MG63 (cell line): ENCODE data around the gene TNRC6C. TPM values are rescaled to one million over a fixed set of nuclear protein-coding genes. Genes with fewer than 3 reads are reported as not detected.
"Not testable (repeated sequence)": the region's sequence is repeated elsewhere in the genome, so short reads cannot be mapped to it uniquely, and the experiment has no call there.

ENCODE experiments used
- DNase-seq: peaks from one replicate; pipeline ENCODE4 v3.0.0-alpha.2; 2020
- H3K27me3 ChIP-seq: fragments of 250-450 bp; sonication (Bioruptor Pico); 2 replicates; pipeline ENCODE4 v1.5.1; 2020; ENCODE audit warnings: mild to moderate bottlenecking, moderate library complexity
- H3K36me3 ChIP-seq: fragments of 250-450 bp; sonication (Bioruptor Pico); 2 replicates; pipeline ENCODE4 v1.5.1; 2020; ENCODE audit warnings: mild to moderate bottlenecking, moderate library complexity
- H3K4me3 ChIP-seq: fragments of 250-450 bp; sonication (Bioruptor Pico); 2 replicates; pipeline ENCODE4 v1.5.1; 2020; ENCODE audit warnings: mild to moderate bottlenecking, moderate library complexity
- H3K9me3 ChIP-seq: fragments of 250-450 bp; sonication (Bioruptor Pico); 2 replicates; pipeline ENCODE4 v1.5.1; 2020; ENCODE audit warnings: mild to moderate bottlenecking, moderate library complexity
- total RNA-seq: library from RNA; depleted of rRNA; stranded (reverse); fragments of >200 nt; shearing (Covaris generic); gene quantifications from 2 replicates; pipeline ENCODE4 v1.2.3, GENCODE V29; 2014; ENCODE audit warnings: low replicate concordance

The TNRC6C gene
- total RNA-seq, 1 experiment from 2014 or later, result 3.2 TPM

DNA sequence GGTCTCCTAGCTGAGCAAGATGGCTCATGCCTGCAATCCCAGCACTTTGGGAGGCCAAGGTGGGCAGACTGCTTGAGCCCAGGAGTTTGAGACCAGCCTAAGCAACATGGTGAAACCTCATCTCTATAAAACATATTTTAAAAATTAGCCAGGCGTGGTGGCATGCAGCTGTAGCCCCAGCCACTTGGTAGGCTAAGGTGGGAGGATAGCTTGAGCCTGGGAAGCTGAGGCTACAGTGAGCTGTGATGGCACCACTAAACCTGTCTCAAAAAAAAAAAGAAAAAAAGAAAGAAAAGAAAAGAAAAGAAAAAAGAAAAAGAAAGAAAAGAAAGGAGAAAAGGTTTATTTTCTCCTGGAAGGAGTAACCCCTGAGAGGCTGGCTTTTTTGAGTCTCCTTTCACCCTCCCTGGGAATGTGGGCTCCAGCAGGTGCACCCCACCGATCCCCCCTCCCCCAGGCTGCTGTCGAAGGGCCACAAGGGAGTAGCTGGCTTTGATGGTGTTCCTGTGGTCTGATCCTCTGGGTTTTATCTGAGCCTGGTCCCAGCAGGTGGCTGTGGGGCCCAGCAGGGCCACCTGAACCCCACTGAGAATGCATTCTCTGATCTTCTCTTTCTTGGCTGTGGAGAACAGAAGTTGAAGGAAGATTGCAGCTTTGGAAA is 29.9 kb upstream of the TNRC6C start:
- no peaks in the 10 kb centered on the region for H3K36me3 ChIP-seq
- 0 out of 2 replicates have a peak, but pooled peaks cover 4% of the 10 kb centered on the region for H3K27me3 ChIP-seq
- no peak overlapping the region for H3K4me3 ChIP-seq
- DNase-seq, result no peak
- no peaks in the 10 kb centered on the region for H3K9me3 ChIP-seq

DNA sequence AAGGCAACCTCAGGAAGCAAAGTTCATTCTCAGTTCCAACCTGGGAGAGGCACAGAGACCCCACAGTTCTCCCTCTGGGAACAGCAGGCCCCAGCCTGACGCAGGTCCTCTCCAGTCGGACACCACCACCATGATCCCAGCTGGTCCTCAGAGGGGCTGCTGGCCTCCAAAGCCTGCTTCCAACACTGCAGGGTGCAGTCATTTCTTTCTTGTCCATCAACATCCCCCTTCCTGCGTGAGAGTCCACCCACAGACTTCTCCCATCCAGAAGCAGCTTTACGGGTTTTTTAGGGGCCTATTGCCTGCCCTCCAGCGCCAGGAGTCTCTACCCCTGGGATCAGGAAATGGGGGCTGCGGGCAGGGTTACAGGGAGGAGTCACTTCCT is 29.3 kb upstream of the TNRC6C start:
- Histone ChIP-seq H3K27me3 (0 out of 2 replicates have a peak, but pooled peaks cover 4% of the 10 kb centered on the region), H3K4me3 (no peak overlapping the region), H3K9me3 (no peaks in the 10 kb centered on the region), H3K36me3 (no peaks in the 10 kb centered on the region)
- DNase-seq, result no peak

DNA sequence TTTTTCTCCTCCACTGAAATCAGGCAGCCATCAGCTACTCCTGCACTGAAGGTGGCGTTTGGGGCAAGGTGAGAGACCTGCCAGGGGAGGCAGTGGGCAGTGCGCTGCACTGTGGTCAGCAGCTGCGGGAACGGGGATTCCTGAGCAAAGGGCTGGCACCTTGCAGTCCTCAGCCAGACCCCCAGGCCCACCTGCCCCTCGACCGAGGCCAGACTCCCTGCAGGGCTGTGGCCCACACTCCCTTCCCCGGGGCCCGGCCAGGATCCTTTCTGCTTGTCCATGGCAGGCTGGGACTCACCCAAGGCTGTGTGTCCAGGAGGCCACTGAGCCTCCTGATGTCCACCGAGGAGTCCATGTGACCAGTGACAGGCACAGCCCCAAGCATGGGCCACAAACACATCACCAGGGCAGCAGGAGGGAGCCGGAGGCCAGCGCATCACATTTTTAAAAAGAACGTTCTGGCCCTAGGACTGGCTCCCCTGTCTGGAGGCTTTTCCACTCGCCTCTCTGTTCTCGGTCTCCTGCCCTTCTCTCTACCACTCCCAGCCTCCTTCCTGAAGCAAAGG is 28.5 kb upstream of the TNRC6C start:
- no peaks in the 10 kb centered on the region for H3K36me3 ChIP-seq
- no peaks in the 10 kb centered on the region for H3K9me3 ChIP-seq
- H3K4me3 ChIP-seq, result no peak overlapping the region
- 0 out of 2 replicates have a peak, but pooled peaks cover under 1% of the 10 kb centered on the region for H3K27me3 ChIP-seq
- DNase-seq, result no peak

DNA sequence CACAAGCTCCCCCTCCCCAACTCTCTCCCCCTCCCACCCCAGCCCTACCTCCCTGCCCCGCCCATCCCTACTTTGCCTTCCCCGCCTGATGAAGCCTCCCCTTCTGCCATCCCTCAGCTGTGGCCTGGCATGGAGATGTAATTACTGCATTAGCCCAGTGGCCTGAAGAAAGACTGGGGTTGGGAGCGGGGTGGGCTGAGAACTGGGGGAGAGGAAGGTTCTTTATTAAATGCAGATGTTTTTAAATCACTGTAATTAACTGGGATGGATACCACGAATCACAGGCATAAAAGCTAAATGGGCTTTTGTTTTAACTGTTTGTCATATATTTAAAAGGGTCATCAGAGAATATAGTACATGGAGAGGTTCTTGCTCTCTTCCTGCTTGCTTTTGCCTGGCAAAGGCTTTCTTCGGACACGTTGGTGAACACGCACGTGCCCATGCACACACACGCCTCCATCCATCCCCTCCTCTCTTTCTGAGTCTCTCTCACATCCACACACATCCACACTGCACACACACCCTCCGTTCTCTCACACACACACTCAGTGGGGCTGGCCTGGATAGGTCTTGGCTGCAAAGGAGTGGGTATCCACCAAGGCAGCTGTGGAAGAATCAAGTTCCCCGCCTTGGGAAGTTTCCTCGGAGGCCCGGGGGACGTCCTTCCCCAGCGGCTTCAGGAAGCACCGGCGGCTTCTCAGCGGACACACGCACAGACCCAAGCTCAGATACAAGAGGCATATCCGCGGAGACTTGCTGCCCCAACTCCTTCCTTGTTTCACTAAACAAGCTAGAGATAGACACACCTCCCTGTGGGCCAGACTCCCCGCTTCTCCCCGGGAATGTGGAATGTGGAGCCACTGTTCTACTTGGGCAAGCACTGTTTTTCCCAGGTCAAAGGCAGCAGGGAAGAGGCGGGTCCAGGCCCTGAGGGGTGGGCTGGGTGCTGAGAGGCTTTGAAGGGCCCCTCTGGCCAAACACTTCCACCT is 27.4 kb upstream of the TNRC6C start:
- H3K4me3 ChIP-seq, result no peak overlapping the region

DNA sequence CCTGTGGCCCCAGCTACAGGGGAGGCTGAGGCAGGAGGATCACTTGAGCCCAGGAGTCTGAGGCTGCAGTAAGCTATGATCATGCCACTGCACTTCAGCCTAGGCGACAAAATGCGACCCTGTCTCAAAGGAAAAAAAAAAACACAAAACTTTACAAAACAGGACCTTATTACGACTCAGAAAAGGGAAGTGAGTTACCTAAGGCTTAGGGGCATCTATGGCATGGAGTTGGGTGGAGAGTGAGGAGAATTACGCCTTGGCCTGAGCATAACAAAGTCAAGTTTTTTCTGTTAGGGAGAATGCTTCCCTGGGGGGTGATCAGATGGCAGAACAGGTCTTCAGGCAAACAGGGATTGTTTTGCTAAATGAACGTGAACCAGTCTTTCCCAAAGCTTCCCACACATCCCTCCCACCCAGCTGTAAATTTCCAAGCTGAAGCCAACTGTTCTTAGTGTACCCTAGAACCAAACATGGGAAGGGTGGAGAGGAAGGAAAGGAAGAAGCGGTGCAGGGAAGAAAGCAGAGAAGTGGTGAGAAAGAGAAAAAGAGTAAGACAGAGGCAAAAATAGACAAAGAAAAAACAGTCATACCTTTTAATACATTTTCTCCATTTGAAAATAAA is 24.6 kb upstream of the TNRC6C start:
- H3K9me3 ChIP-seq, result no peaks in the 10 kb centered on the region
- H3K36me3 ChIP-seq, result no peaks in the 10 kb centered on the region
- H3K4me3 ChIP-seq, result no peak overlapping the region
- no peaks in the 10 kb centered on the region for H3K27me3 ChIP-seq
- no peak for DNase-seq

More for the DNA sequence above, 27.4 kb upstream of the TNRC6C start:
- Histone ChIP-seq H3K9me3 (no peaks in the 10 kb centered on the region), H3K36me3 (no peaks in the 10 kb centered on the region), H3K27me3 (no peaks in the 10 kb centered on the region)
- DNase-seq, result no peak

DNA sequence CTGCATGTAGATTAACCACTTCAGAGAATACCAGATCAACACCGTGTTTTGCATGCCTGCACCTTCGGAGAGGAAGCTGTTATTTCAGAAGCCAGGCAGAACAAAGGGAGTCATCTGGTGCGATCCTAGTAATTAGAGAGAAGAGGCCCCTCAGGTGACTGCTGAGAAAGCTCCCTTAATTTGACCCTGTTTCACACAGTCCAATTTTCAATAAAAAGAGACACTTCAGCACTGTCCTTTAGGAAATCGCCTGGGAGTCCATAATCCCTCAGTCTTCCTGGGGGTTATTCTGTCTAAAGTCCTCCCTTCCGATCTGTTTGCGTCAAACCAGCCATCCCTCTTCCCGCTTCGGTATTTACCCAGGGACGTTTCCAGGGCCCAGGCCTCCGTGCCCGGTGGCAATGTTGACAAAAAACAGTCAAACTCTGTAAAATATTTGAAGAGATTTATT is 23.4 kb upstream of the TNRC6C start:
- H3K36me3 ChIP-seq, result no peaks in the 10 kb centered on the region
- no peak overlapping the region for H3K4me3 ChIP-seq
- H3K27me3 ChIP-seq, result no peaks in the 10 kb centered on the region
- no peaks in the 10 kb centered on the region for H3K9me3 ChIP-seq
- DNase-seq, result no peak

DNA sequence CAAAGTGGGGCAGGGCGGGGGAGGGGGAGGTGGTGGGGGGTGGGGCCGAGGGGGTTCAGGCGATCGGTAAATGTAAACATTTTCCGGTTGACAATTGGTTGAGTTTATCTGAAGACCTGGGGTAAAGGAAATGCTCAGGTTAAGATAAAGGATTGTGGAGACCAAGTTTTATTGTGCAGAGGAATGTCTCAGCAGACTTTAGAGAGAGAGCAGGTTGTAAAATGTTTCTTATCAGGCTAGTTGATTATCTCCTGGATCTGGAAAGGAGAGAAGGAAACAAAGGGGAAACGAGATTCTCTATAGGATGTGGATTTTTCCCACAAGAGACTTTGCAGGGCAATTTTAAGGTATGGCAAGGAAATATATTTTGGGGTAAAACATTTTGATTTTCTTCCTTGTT is 22.8 kb upstream of the TNRC6C start:
- H3K27me3 ChIP-seq, H3K4me3 ChIP-seq, H3K9me3 ChIP-seq, H3K36me3 ChIP-seq, DNase-seq: not testable (repeated sequence)

DNA sequence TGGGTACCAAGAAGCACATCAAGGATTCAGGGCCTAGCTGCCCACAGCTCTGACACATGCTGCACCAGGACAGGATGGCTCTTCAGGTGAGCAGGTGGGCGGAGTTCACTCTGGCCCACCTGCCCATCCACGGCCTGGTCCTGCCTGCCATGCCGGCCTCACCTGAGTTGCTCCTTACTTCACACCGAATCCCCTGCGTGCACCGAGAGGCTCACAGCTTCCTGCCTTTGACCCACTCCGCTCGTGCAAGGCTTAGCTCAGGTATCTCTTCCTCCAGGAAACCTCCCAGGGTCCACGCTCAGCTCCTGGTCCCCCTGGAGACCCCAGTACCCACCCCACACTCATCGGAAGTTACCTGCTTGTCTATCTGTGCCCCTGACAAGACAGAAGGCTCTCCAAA is 21.6 kb upstream of the TNRC6C start:
- no peak overlapping the region for H3K4me3 ChIP-seq
- no peaks in the 10 kb centered on the region for H3K36me3 ChIP-seq
- no peaks in the 10 kb centered on the region for H3K9me3 ChIP-seq
- no peaks in the 10 kb centered on the region for H3K27me3 ChIP-seq
- DNase-seq, result no peak

DNA sequence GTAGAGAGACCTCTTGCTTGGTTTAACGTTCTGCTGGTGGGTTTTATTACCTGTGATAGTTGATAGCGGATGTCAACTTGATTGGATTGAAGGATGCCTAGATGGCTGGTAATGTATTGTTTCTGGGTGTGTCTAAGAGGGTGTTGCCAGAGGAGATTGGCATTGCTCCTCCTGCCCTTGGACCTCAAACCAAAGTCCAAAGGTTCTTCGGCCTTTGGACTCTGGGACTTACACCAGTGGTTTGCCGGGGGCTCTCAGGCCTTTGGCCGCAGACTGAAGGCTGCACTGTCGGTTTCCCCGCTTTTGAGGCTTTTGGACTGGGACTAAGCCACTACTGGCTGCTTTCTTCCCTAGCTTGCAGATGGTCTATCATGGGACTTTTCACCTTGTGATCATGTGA is 17.5 kb upstream of the TNRC6C start:
- no peaks in the 10 kb centered on the region for H3K9me3 ChIP-seq
- H3K4me3 ChIP-seq, result no peak overlapping the region
- no peaks in the 10 kb centered on the region for H3K27me3 ChIP-seq
- no peaks in the 10 kb centered on the region for H3K36me3 ChIP-seq
- DNase-seq, result no peak

DNA sequence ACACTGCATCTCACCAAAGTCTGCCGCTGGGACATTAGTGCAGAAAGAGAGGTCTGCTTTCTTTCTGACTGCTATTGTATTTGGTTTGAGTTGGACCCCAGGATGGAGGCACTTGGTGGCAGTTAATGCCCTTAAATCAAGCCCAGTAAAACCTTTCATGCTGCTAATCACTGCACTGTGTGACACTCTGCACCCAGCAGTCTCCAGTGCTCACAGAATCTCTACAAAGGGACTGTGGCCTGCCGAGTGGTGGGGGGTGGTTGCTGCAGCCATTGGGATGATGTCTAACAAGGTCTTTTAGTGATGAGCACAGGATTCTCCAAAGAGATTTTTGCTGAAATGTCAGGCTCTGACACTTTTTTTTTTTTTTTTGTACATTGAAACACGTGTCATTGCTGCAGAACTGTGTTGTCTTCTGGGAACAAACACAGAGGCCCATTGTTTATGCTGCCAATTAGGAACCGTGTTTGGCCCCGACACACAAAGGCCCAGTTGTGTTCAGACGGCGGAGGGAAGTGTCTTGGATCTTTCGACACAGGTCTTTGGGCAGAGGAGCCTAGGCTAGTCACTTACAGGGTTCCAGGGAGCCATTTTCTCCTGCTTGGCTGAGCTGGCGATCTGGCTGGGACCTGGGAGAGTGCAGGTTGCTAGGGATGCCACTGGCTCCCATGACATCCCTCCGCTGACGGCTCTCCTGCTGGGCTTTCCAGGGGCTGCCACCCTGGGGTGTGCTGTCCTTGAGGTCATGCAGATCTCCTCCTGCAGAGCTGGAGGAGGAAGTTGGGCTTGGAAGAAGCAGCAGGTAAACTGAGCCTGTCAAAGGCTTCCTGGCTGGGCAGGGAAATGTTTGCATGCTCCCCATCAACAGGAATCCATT is 16.2 kb upstream of the TNRC6C start:
- Histone ChIP-seq H3K9me3 (no peaks in the 10 kb centered on the region), H3K27me3 (no peaks in the 10 kb centered on the region), H3K4me3 (no peak overlapping the region), H3K36me3 (no peaks in the 10 kb centered on the region)
- no peak for DNase-seq

DNA sequence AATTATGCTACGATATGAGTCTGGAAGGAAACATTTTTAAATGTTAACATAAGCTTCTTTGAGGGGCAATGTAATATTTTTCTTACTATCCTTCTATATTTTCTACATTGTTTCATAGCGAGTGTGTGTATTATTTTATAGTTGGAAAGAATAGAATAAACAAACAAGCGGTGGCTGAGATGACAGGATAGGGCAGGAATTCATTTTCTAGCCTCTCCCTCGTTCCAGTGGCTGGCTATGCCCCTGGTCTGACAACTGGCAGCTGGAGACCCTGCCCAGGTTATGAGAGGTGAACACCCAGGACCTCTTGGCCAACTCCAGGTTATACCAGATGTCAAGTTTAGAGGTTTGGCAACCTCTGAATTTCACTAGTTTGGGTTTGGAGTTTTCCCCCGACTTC is 14.5 kb upstream of the TNRC6C start:
- H3K4me3 ChIP-seq, result no peak overlapping the region
- peak; percentile 36 for DNase-seq
- H3K36me3 ChIP-seq, result no peaks in the 10 kb centered on the region
- H3K9me3 ChIP-seq, result no peaks in the 10 kb centered on the region
- H3K27me3 ChIP-seq, result peaks cover 9% of the 10 kb centered on the region; the same call in 1 of the 2 replicates

DNA sequence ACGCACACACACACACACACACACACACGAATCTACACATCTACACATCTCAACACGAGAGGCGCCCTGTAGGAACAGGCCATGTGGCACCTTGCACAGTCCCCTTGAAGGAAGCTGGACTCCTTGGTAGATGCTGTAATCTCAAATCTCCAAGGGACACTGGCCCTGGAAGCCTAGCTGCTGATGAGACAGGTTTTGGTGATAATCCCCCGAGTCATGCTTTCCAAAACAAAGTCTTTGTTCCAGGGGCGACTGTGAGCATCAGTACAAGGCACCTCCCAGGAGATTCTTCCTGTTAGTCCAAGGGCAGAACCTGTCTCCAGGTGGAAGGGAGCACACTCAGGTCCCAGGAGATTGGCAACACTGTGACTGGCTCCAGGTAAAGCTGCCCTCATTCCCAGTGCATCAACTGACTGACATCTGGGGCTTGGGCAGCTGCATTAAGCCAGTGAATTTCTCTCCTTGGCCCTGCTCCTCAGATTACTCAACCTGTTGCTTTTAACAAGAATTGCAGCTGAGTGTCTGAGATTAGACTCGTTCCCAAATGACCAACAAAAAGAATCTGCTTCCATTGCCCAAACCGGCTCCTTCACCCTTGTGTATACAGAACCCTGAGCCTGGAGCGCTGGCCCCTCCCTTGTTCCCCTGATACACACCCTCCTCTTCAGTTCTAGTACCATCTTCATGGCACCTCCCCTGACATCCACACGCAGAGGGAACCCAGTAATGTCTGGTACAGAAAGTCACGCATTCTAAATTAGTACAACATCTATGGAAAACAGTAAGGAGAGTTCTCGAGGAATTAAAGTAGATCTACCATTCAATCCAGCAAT is 13.9 kb upstream of the TNRC6C start:
- no peaks in the 10 kb centered on the region for H3K36me3 ChIP-seq
- peaks cover 11% of the 10 kb centered on the region; the same call in 1 of the 2 replicates for H3K27me3 ChIP-seq
- no peaks in the 10 kb centered on the region for H3K9me3 ChIP-seq
- H3K4me3 ChIP-seq, result no peak overlapping the region
- DNase-seq, result peak; percentile 31

DNA sequence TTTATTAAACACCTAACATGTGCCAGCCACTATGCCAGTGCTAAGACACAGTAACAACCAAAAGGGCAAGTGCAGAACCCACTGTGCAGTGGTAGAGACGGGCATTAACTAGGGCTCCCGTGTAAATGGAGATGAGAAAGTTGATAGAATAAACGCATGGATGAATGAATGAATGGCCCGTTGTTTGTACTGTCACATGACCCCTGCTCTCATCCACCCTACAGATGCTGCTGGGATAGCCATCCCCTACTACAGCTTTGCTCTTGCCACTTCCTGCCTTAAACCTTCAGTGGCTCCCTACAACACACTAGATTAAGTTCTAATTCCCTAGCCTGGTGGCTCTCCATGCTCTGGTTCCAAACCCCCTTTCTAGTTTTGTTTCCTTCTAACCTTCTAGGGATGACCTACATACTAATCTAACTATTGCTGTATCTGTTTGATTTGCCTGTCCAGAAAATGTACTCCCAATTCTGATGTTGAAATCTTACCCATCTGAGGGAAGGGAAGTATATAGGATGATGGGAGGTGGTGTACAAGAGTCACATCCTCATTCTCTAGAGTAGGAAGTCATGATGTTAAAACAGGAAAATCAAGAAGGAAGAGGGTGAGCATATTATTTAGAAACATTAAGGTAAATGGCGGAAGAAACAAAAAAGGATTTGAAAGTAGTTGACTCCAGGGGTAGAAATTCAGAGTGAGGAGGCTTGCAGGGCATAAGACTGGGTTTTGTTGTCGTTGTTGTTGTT is 11.4 kb upstream of the TNRC6C start:
- H3K27me3 ChIP-seq, result peaks cover 21% of the 10 kb centered on the region
- DNase-seq, result no peak
- no peaks in the 10 kb centered on the region for H3K9me3 ChIP-seq
- H3K36me3 ChIP-seq, result no peaks in the 10 kb centered on the region
- no peak overlapping the region for H3K4me3 ChIP-seq

DNA sequence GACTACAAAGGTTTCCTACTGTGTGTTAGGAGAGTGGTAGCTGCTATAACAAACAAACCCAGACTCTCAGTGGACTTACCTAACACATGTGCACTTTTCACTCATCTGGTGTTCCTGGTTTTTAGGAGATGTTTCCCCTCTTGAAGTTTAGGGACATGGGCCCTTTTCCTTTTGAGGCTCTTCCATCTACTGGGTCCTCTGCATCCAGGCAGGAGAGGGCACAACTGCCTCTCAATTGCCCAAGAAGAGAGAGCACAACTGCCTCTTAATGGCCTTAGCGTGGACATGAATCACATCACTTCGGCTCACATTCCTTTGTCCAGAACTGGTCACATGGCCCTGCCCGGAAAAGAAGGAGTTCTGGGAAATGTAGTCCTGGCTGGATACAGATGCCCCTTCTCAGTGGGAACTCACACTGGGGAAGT is 9.8 kb upstream of the TNRC6C start:
- Histone ChIP-seq H3K4me3 (no peak overlapping the region), H3K27me3 (peaks cover 30% of the 10 kb centered on the region), H3K9me3 (no peaks in the 10 kb centered on the region), H3K36me3 (no peaks in the 10 kb centered on the region)
- no peak for DNase-seq

DNA sequence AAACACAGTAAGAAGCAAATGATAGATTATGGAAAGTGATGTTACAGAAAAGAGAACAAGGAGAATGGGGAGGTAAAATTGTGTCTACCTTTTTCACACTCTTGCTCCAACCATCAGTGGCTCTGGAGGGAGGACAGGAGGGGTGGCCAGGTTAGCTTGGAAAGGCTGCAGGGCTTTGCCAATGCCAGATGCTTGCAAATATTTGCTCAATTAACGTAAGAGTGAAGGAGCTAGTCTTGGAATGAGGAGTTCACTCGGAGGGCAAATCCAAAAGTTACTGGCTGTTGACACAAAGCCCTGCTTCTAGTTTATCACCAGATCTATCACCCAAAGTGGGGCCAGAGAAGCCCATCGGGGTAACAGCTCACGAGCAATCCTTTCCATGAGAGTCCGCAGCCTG is 7.4 kb upstream of the TNRC6C start:
- H3K27me3 ChIP-seq, result peaks cover 41% of the 10 kb centered on the region
- H3K4me3 ChIP-seq, result no peak overlapping the region
- no peak for DNase-seq
- no peaks in the 10 kb centered on the region for H3K36me3 ChIP-seq
- no peaks in the 10 kb centered on the region for H3K9me3 ChIP-seq
